IMR-90 (cell line): ENCODE data around the gene SYT2.

Experiments
- RAD21 ChIP-seq: IDR thresholded peaks from 2 replicates; pipeline ENCODE4 v1.6.1; 2012; ENCODE audit warnings: low read length, improper control_type of control experiment
- SMC3 ChIP-seq: fragments of 150-350 bp; IDR thresholded peaks from 2 replicates; pipeline ENCODE4 v1.6.1; 2016; ENCODE audit warnings: low read depth, mild to moderate bottlenecking, antibody characterized with exemption, low read length, moderate library complexity
- TF ChIP-seq, protein P1 (sequence below): conservative IDR thresholded peaks from 2 replicates; pipeline ENCODE4 v1.5.1; 2012; ENCODE audit warnings: mild to moderate bottlenecking, low read depth, low read length, improper control_type of control experiment

DNA sequence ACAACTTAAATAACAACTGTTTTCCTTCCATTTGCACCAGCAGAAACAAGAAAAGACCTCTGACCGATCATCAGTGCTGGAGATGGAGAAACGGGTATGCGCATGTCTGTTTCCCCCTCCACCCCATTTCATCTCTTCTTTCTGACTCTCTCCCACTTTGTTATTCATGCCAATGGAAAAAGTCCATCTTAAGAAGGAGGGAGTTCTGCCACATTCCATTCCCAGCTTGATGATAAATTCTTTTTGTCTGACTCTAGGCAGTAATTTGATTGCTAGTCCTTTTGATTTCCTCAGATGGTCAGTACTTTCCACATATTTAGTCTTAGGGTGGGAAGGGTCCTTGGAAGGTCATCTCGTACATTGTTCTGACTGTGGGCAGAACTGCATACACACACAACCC, 142.5 kb downstream of the SYT2 start:
- TF ChIP-seq SMC3 (no peak), RAD21 (no peak)
- TF ChIP-seq, protein P1, sequence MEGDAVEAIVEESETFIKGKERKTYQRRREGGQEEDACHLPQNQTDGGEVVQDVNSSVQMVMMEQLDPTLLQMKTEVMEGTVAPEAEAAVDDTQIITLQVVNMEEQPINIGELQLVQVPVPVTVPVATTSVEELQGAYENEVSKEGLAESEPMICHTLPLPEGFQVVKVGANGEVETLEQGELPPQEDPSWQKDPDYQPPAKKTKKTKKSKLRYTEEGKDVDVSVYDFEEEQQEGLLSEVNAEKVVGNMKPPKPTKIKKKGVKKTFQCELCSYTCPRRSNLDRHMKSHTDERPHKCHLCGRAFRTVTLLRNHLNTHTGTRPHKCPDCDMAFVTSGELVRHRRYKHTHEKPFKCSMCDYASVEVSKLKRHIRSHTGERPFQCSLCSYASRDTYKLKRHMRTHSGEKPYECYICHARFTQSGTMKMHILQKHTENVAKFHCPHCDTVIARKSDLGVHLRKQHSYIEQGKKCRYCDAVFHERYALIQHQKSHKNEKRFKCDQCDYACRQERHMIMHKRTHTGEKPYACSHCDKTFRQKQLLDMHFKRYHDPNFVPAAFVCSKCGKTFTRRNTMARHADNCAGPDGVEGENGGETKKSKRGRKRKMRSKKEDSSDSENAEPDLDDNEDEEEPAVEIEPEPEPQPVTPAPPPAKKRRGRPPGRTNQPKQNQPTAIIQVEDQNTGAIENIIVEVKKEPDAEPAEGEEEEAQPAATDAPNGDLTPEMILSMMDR, result no peak
